Stimulated activated naive B cell treated with anti-CD40 and anti-IgM and Interleukin-4, amounts not matched to agents 10 μg/mL and 1 μg/mL and 100 μg/mL, for 72 hours (primary cell): ENCODE measurements around the gene SCN4B.
"Not testable (repeated sequence)": the region's sequence is repeated elsewhere in the genome, so short reads cannot be mapped to it uniquely, and the experiment has no call there.

Source experiments
- ATAC-seq, 2 donors: fragments of 150-1000 bp; cut with Tn5 transposase; replicated peaks; 2 replicates each; pipeline ENCODE4 v1.10.0; 2021; ENCODE audit warnings: moderate library complexity in 1 of 2
- DNase-seq: peaks from one replicate; pipeline ENCODE4 v3.0.0; 2021
- H3K27ac Mint-ChIP-seq: one replicate; pipeline ENCODE4 v1.8.0; 2022; ENCODE audit warnings: mild to moderate bottlenecking, mixed read lengths
- H3K27me3 Mint-ChIP-seq, 2 donors: one replicate each; pipeline ENCODE4 v1.8.0; 2022; ENCODE audit warnings: mixed read lengths in 2 of 2
- H3K36me3 Mint-ChIP-seq, 2 donors: one replicate each; pipeline ENCODE4 v1.8.0; 2022; ENCODE audit warnings: mixed read lengths in 2 of 2, mild to moderate bottlenecking in 1 of 2
- H3K4me1 Mint-ChIP-seq, 2 donors: one replicate each; pipeline ENCODE4 v1.8.0; 2022; ENCODE audit warnings: mixed read lengths in 2 of 2, mild to moderate bottlenecking in 1 of 2
- H3K4me3 Mint-ChIP-seq, 2 donors: one replicate each; pipeline ENCODE4 v1.8.0; 2022; ENCODE audit warnings: mild to moderate bottlenecking in 2 of 2, mixed read lengths in 2 of 2, moderate library complexity in 1 of 2
- H3K9me3 Mint-ChIP-seq, 2 donors: one replicate each; pipeline ENCODE4 v1.8.0; 2022; ENCODE audit warnings: mixed read lengths in 2 of 2, mild to moderate bottlenecking in 1 of 2

SCN4B gene

DNA sequence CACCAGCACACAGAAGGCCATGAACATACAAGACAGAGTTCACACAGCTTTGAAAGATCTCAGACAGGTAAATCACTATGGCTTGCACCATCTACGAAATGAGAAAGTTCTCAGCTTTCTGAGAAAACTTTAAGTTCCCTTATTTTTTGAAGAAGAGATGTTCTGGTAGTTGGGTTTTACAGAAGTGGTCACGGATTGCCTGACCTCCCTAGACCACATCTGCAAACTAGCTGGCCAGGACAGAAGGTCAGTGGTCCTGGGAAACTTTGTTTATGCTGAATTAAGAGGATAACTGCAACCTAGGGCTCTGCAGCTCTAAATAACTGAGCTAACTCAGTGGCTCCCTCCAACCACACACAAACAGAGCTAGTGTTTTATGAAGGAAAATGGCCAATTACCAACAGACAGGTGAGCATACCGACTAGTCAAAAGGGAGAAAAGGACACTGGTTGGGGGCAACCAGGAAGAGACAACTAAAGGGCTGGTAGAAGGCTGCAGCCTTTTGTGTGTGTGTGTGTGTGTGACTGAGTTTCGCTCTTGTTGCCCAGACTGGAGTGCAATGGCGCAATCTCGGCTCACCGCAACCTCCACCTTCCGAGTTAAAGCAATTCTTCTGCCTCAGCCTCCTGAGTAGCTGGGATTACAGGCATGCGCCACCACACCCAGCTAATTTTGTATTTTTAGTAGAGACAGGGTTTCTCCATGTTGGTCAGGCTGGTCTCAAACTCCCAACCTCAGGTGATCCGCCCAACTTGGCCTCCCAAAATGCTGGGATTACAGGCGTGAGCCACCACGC lies 32.4 kb upstream of the SCN4B start:
- Mint-ChIP-seq H3K4me3 (peak overlapping the region in 1 of 2 donors; percentile 23), H3K9me3 (peaks cover 0 to 2% of the 10 kb centered on the region in 2 donors), H3K27me3 (peaks cover 30 to 44% of the 10 kb centered on the region in 2 donors), H3K36me3 (no peaks in the 10 kb centered on the region), H3K4me1 (peaks cover 14 to 35% of the 10 kb centered on the region in 2 donors), H3K27ac (no peak overlapping the region)
- no peak for DNase-seq
- ATAC-seq: peak; percentile 60 to 62

DNA sequence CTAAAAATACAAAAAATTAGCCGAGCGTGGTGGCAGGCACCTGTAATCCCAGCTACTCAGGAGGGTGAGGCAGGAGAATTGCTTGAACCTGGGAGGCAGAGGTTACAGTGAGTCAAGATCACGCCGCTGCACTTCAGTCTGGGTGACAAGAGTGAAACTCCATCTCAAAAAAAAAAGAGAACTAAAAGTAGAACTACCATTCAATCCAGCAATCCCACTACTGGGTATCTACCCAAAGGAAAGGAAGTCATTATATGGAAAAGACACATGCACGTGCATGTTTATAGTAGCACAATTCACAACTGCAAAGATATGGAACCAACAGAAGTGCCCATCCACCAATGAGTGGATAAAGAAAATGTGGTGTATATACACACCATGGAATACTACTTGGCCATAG lies 31.1 kb upstream of the SCN4B start:
- not testable (repeated sequence) for DNase-seq

GRCh38 chr11:118180300-118180703 lies 27.7 kb upstream of the SCN4B start:
- Mint-ChIP-seq H3K36me3 (no peaks in the 10 kb centered on the region), H3K27ac (no peak overlapping the region), H3K27me3 (peaks cover 31 to 34% of the 10 kb centered on the region in 2 donors), H3K4me1 (peaks cover 12 to 42% of the 10 kb centered on the region in 2 donors), H3K9me3 (peaks cover 0 to 2% of the 10 kb centered on the region in 2 donors), H3K4me3 (no peak overlapping the region)
- peak; percentile 23 for DNase-seq
- ATAC-seq: peak; percentile 76 to 82

More for the DNA sequence above, 31.1 kb upstream of the SCN4B start:
- ATAC-seq, H3K4me3 Mint-ChIP-seq, H3K9me3 Mint-ChIP-seq, H3K36me3 Mint-ChIP-seq, H3K27ac Mint-ChIP-seq: not testable (repeated sequence)
- Mint-ChIP-seq H3K27me3 (peaks cover 25 to 35% of the 10 kb centered on the region in 2 donors), H3K4me1 (peaks cover 16 to 39% of the 10 kb centered on the region in 2 donors)

GRCh38 chr11:118176778-118177134 lies 24.1 kb upstream of the SCN4B start:
- no peak for DNase-seq
- no peaks in the 10 kb centered on the region for H3K36me3 Mint-ChIP-seq
- H3K9me3 Mint-ChIP-seq: no peaks in the 10 kb centered on the region
- no peak overlapping the region for H3K27ac Mint-ChIP-seq
- no peak overlapping the region for H3K4me3 Mint-ChIP-seq
- peaks cover 7 to 25% of the 10 kb centered on the region in 2 donors for H3K4me1 Mint-ChIP-seq
- no peak for ATAC-seq
- H3K27me3 Mint-ChIP-seq: peaks cover 31 to 46% of the 10 kb centered on the region in 2 donors

GRCh38 chr11:118175993-118176777 lies 23.6 kb upstream of the SCN4B start, which contains the start of gene SCN2B:
SCN2B (minus strand) TSS chr11:118176639; CDS start chr11:118176431, 208 bp downstream.
- Mint-ChIP-seq H3K27ac (no peak within 1 kb of the TSS), H3K4me3 (no peak within 1 kb of the TSS), H3K27me3 (peaks cover 31 to 52% of the 10 kb centered on the region in 2 donors), H3K36me3 (no peaks in the 10 kb centered on the region), H3K4me1 (peaks cover 7 to 31% of the 10 kb centered on the region in 2 donors), H3K9me3 (no peaks in the 10 kb centered on the region)
- ATAC-seq (no peak), DNase-seq (no peak)

GRCh38 chr11:118175031-118175992 lies 22.7 kb upstream of the SCN4B start:
- H3K9me3 Mint-ChIP-seq: no peaks in the 10 kb centered on the region
- no peak overlapping the region for H3K27ac Mint-ChIP-seq
- no peak overlapping the region for H3K4me3 Mint-ChIP-seq
- peaks cover 37 to 56% of the 10 kb centered on the region in 2 donors for H3K27me3 Mint-ChIP-seq
- no peaks in the 10 kb centered on the region for H3K36me3 Mint-ChIP-seq
- ATAC-seq: no peak
- H3K4me1 Mint-ChIP-seq: peaks cover 6 to 29% of the 10 kb centered on the region in 2 donors
- DNase-seq: no peak

- Mint-ChIP-seq H3K9me3 (no peaks in the 10 kb centered on the region), H3K4me1 (peaks cover 2 to 21% of the 10 kb centered on the region in 2 donors), H3K36me3 (no peaks in the 10 kb centered on the region), H3K27ac (no peak overlapping the region), H3K4me3 (no peak overlapping the region), H3K27me3 (peaks cover 42 to 61% of the 10 kb centered on the region in 2 donors)
- DNase-seq (no peak), ATAC-seq (no peak)
Observed at GRCh38 chr11:118174006-118174567, 21.5 kb upstream of the SCN4B start.

DNA sequence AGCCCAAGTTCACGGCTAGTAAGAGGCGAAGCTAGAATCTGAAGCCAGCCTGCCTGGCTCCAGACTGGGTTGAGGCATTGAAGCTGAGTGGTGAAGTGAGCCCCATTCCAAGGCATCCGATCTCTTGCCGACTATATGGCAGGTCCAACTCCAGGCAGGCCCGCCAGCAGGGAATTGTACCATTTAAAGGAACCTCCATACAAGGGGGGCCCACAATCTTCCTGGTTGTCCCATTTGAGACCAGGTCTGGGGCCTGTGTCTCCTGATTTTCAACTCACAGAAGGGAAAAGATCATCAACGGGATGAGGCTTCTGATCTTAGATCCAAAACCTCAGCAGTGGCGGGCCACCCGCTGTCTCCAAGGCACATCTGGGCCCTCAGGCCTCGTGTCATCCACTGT lies 19.7 kb upstream of the SCN4B start:
- Mint-ChIP-seq H3K4me1 (peaks cover 2 to 21% of the 10 kb centered on the region in 2 donors), H3K9me3 (no peaks in the 10 kb centered on the region), H3K36me3 (no peaks in the 10 kb centered on the region), H3K4me3 (no peak overlapping the region), H3K27ac (no peak overlapping the region), H3K27me3 (peaks cover 56 to 75% of the 10 kb centered on the region in 2 donors)
- DNase-seq (no peak), ATAC-seq (no peak)

DNA sequence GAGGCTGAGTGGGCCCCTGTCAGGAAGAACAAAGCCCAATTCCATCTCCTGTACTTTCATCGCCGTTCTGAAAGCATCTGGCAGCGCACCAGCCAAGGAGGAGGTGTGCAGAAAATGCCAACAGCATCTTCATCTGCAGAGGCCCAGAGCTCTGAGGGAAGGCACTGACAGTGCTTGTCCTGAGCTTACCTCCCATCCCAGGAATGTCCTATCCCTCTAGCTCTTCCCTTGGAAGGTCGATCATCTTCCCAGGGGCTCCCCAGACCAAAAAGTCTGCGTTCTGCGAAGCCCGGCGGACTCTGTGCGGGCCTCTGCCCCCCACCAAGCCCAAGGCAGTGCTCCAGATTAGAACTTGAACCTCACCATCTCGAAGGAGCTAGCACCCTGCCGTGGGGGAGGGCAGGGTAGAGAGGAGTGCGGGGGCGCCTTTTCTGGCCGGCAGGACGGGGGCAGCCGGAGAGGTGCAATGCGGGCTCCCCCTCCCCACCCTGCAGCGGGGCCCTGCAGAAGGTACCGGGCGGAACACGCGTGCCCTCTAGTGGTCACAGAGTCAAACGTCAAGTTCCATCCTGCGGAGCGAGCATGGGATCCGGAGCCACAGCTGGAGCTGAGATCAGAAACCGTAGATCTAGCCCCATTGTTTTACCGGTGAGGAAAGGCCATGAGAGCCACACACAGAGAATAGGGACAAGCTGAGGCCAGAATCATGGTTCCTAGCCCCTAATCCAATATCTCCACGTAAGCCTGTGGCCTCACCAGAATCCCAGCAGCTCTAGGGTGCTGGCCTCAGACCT lies 18.8 kb upstream of the SCN4B start:
- ATAC-seq: peak; percentile 86 to 90
- Mint-ChIP-seq H3K27me3 (peaks cover 64 to 83% of the 10 kb centered on the region in 2 donors), H3K27ac (no peak overlapping the region), H3K4me1 (peaks cover 2 to 21% of the 10 kb centered on the region in 2 donors), H3K4me3 (peak overlapping the region in 1 of 2 donors; percentile 46), H3K36me3 (no peaks in the 10 kb centered on the region), H3K9me3 (no peaks in the 10 kb centered on the region)
- peak; percentile 31 for DNase-seq

DNA sequence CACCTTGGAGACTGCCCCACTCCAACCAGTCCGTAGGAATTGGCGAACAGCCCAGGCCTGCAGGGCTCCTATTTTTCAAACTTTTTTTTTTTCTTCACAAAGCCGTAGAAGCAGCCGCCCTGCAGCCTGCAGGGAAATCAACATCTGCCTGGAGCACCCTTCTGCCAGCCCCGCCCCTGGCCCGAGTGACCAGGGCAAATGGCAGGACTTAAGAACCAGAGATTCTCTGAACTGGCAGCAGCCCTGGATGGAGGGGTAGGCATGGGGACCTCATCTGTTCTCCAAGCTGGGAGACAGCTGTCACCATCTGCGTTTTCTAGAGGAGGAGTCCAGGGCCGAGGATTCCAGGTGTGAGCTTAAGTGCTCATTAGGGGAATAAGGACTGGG lies 18.3 kb upstream of the SCN4B start:
- Mint-ChIP-seq H3K4me3 (no peak overlapping the region), H3K4me1 (peaks cover 2 to 15% of the 10 kb centered on the region in 2 donors), H3K9me3 (no peaks in the 10 kb centered on the region), H3K27me3 (peaks cover 59 to 83% of the 10 kb centered on the region in 2 donors), H3K36me3 (no peaks in the 10 kb centered on the region), H3K27ac (no peak overlapping the region)
- no peak for DNase-seq
- ATAC-seq: no peak

DNA sequence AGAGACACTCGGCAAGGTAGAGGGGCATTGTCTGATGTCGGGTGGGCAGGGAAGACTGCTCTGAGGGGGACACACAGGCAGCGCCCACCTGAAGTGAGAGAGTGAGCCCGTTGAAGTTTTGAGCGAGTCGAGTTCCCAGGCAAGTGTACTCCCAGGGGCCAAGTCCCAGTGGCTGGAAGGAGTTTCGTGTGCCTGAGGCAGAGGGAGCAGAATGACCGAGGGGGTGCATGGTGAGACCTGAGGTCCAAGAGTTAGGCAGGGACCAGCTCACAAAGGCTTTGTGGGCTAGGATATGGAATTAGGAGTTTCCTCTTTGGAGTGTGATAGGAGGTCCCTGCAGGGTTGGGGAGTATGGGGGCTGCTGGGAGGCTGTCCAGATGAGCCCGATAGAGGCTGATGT lies 17.6 kb upstream of the SCN4B start:
- no peak for ATAC-seq
- DNase-seq: no peak
- H3K9me3 Mint-ChIP-seq: no peaks in the 10 kb centered on the region
- peaks cover 0 to 9% of the 10 kb centered on the region in 2 donors for H3K4me1 Mint-ChIP-seq
- no peaks in the 10 kb centered on the region for H3K36me3 Mint-ChIP-seq
- no peak overlapping the region for H3K4me3 Mint-ChIP-seq
- H3K27me3 Mint-ChIP-seq: peaks cover 54 to 79% of the 10 kb centered on the region in 2 donors
- no peak overlapping the region for H3K27ac Mint-ChIP-seq

- H3K4me3 Mint-ChIP-seq: no peak overlapping the region
- ATAC-seq: no peak
- no peaks in the 10 kb centered on the region for H3K36me3 Mint-ChIP-seq
- no peak for DNase-seq
- peaks cover 53 to 79% of the 10 kb centered on the region in 2 donors for H3K27me3 Mint-ChIP-seq
- no peak overlapping the region for H3K27ac Mint-ChIP-seq
- H3K4me1 Mint-ChIP-seq: peaks cover 0 to 9% of the 10 kb centered on the region in 2 donors
- no peaks in the 10 kb centered on the region for H3K9me3 Mint-ChIP-seq
Observed at GRCh38 chr11:118169300-118170140, 16.9 kb upstream of the SCN4B start.
